Progenitor cell of endocrine pancreas (in vitro differentiated cells): Measurements from ENCODE around the gene SLC9A8. TPM values are rescaled to one million over a fixed set of nuclear protein-coding genes. Genes with fewer than 3 reads are reported as not detected.
A peak's percentile ranks its signal among the peaks of the same experiment; 100 is the strongest.

Experiments used
- DNase-seq: peaks from one replicate; pipeline ENCODE4 v3.0.0; 2021; ENCODE audit warnings: low spot score; ENCODE audit not compliant: unreplicated experiment
- H3K27ac Mint-ChIP-seq: 2 replicates; pipeline ENCODE4 v1.8.0; 2021; ENCODE audit warnings: mild to moderate bottlenecking, moderate library complexity, mixed read lengths
- H3K27me3 Mint-ChIP-seq: 2 replicates; pipeline ENCODE4 v1.8.0; 2021; ENCODE audit warnings: mixed read lengths
- H3K36me3 Mint-ChIP-seq: 2 replicates; pipeline ENCODE4 v1.8.0; 2022; ENCODE audit warnings: mixed read lengths; ENCODE audit not compliant: insufficient read depth
- H3K4me1 Mint-ChIP-seq: 2 replicates; pipeline ENCODE4 v1.8.0; 2021; ENCODE audit warnings: low read depth, mixed read lengths
- H3K4me3 Mint-ChIP-seq: 2 replicates; pipeline ENCODE4 v1.8.0; 2021; ENCODE audit warnings: low read depth, mild to moderate bottlenecking, moderate library complexity, mixed read lengths
- H3K9me3 Mint-ChIP-seq: 2 replicates; pipeline ENCODE4 v1.8.0; 2021; ENCODE audit warnings: low read depth, mixed read lengths
- CTCF ChIP-seq: fragments of 200-600 bp; sonication (generic); IDR thresholded peaks from one replicate; pipeline ENCODE4 v1.5.0; 2021; ENCODE audit warnings: antibody characterized with exemption, mild to moderate bottlenecking; ENCODE audit not compliant: unreplicated experiment
- total RNA-seq: library from RNA; stranded (reverse); gene quantifications from 2 replicates; pipeline ENCODE4 v1.2.1, GENCODE V29; 2021

Gene SLC9A8
- total RNA-seq, 1 donor from 2014 or later = 11.4 TPM

- Mint-ChIP-seq H3K4me1 (peaks cover 25% of the 10 kb centered on the region), H3K9me3 (no peaks in the 10 kb centered on the region), H3K36me3 (no peaks in the 10 kb centered on the region), H3K27me3 (no peaks in the 10 kb centered on the region), H3K27ac (peak overlapping the region; percentile 89), H3K4me3 (peak overlapping the region; percentile 99)
- no peak for TF ChIP-seq CTCF
- no peak for DNase-seq
Measured at GRCh38 chr20:49914310-49915117, 101.9 kb downstream of the SLC9A8 start.

- DNase-seq = no peak
- no peak for TF ChIP-seq CTCF
- no peaks in the 10 kb centered on the region for H3K27me3 Mint-ChIP-seq
- H3K9me3 Mint-ChIP-seq = no peaks in the 10 kb centered on the region
- H3K4me3 Mint-ChIP-seq = peak overlapping the region; percentile 99
- peak overlapping the region; percentile 89 for H3K27ac Mint-ChIP-seq
- H3K4me1 Mint-ChIP-seq = peaks cover 23% of the 10 kb centered on the region
- H3K36me3 Mint-ChIP-seq = no peaks in the 10 kb centered on the region
Measured at GRCh38 chr20:49915118-49915379, 102.4 kb downstream of the SLC9A8 start.

- Mint-ChIP-seq H3K27me3 (no peaks in the 10 kb centered on the region), H3K4me1 (peaks cover 23% of the 10 kb centered on the region), H3K4me3 (peak within 1 kb of the TSS; percentile 99), H3K9me3 (no peaks in the 10 kb centered on the region), H3K27ac (peak within 1 kb of the TSS; percentile 100), H3K36me3 (no peaks in the 10 kb centered on the region)
- TF ChIP-seq CTCF = no peak
- peak; percentile 85 for DNase-seq
Measured at GRCh38 chr20:49915380-49916145, 102.9 kb downstream of the SLC9A8 start, which contains the start of gene SPATA2. Gene SPATA2 (minus strand): TSS chr20:49915529. CDS start chr20:49908490, 7,039 bp downstream.

GRCh38 chr20:49916146-49917002, 103.7 kb downstream of the SLC9A8 start:
- H3K36me3 Mint-ChIP-seq = no peaks in the 10 kb centered on the region
- no peak for DNase-seq

More at GRCh38 chr20:49916146-49917002, 103.7 kb downstream of the SLC9A8 start:
- Mint-ChIP-seq H3K4me3 (peak overlapping the region; percentile 99), H3K4me1 (peaks cover 23% of the 10 kb centered on the region), H3K27me3 (no peaks in the 10 kb centered on the region), H3K27ac (peak overlapping the region; percentile 100), H3K9me3 (no peaks in the 10 kb centered on the region)
- TF ChIP-seq CTCF = no peak
